SK-N-SH (cell line): ENCODE measurements around the gene SPON2. TPM values are rescaled to one million over a fixed set of nuclear protein-coding genes. Genes with fewer than 3 reads are reported as not detected.

Source experiments
- CTCF ChIA-PET: fragments of 300-600, 350-600 bp; formaldehyde crosslinking; extraction: SDS; loops from one replicate; lab custom pipeline; 2021; lab: Yijun Ruan, JAX
- POLR2A ChIA-PET: fragments of 350-600 bp; sonication (Branson Sonifier 250); formaldehyde crosslinking; extraction: SDS; loops from one replicate; lab custom pipeline; 2020; ENCODE audit warnings: antibody characterized with exemption, inconsistent platforms; lab: Yijun Ruan, JAX
- DNase-seq: peaks from one replicate; pipeline ENCODE4 v3.0.0; 2012
- H2AFZ ChIP-seq: fragments of 200-600 bp; sonication (generic); 2 replicates; pipeline ENCODE4 v1.8.1; 2016; ENCODE audit warnings: antibody characterized with exemption, mild to moderate bottlenecking, low read depth
- H3F3A ChIP-seq: fragments of 200-600 bp; sonication (generic); replicated peaks from 2 replicates; pipeline ENCODE3; 2016; ENCODE audit warnings: antibody characterized with exemption, mild to moderate bottlenecking; ENCODE audit not compliant: insufficient read depth
- H3K27ac ChIP-seq, 2 experiments: fragments of 200-500 bp in 1 of 2; fragments of 200-600 bp in 1 of 2; sonication (Bioruptor generic) in 1 of 2; sonication (generic), shearing (Covaris generic) in 1 of 2; 2 replicates each; pipeline versions ENCODE4 v1.5.1 to v1.6.1; 2014 to 2016; ENCODE audit warnings: low read depth in 2 of 2, inconsistent platforms in 1 of 2, low read length in 1 of 2, mild to moderate bottlenecking in 1 of 2, mixed read lengths in 1 of 2
- H3K27me3 ChIP-seq: fragments of 200-600 bp; sonication (generic), shearing (Covaris generic); 2 replicates; pipeline ENCODE4 v1.6.1; 2016; ENCODE audit warnings: mixed run types; ENCODE audit not compliant: insufficient read depth
- H3K36me3 ChIP-seq, 2 experiments: fragments of 200-500 bp in 1 of 2; fragments of 200-600 bp in 1 of 2; sonication (Bioruptor generic) in 1 of 2; sonication (generic) in 1 of 2; replicated peaks in 1 of 2; 2 replicates each; pipeline versions ENCODE3 to v1.5.1; 2014 to 2016; ENCODE audit warnings: low read length in 1 of 2, mild to moderate bottlenecking in 1 of 2; ENCODE audit not compliant: insufficient read depth in 2 of 2, control insufficient read depth in 1 of 2
- H3K4me1 ChIP-seq, 2 experiments: fragments of 200-500 bp in 1 of 2; fragments of 200-600 bp in 1 of 2; sonication (Bioruptor generic) in 1 of 2; sonication (generic), shearing (Covaris generic) in 1 of 2; 2 replicates each; pipeline versions ENCODE4 v1.5.1 to v1.6.1; 2014 to 2016; ENCODE audit warnings: low read depth in 1 of 2, low read length in 1 of 2, mixed run types in 1 of 2; ENCODE audit not compliant: insufficient read depth in 2 of 2, control insufficient read depth in 1 of 2
- H3K4me2 ChIP-seq: fragments of 200-600 bp; sonication (generic), shearing (Covaris generic); 2 replicates; pipeline ENCODE4 v1.6.1; 2017; ENCODE audit warnings: mixed run types
- H3K4me3 ChIP-seq, 2 experiments: fragments of 200-500 bp in 1 of 2; fragments of 200-600 bp in 1 of 2; sonication (Bioruptor generic) in 1 of 2; sonication (generic), shearing (Covaris generic) in 1 of 2; 2 replicates each; pipeline versions ENCODE4 v1.5.1 to v1.8.1; 2014 to 2016; ENCODE audit warnings: low read depth in 2 of 2, inconsistent platforms in 1 of 2, low read length in 1 of 2, mild to moderate bottlenecking in 1 of 2, mixed read lengths in 1 of 2, moderate library complexity in 1 of 2
- H3K79me2 ChIP-seq: fragments of 200-600 bp; sonication (generic); 2 replicates; pipeline ENCODE4 v1.8.1; 2017; ENCODE audit warnings: mild to moderate bottlenecking; ENCODE audit not compliant: insufficient read depth
- H3K9ac ChIP-seq: fragments of 200-600 bp; sonication (generic); 2 replicates; pipeline ENCODE4 v1.6.1; 2017; ENCODE audit warnings: mixed run types
- H3K9me2 ChIP-seq: fragments of 200-600 bp; sonication (generic); 2 replicates; pipeline ENCODE4 v1.6.1; 2017; ENCODE audit warnings: mixed run types
- H3K9me3 ChIP-seq: fragments of 200-600 bp; sonication (generic); 2 replicates; pipeline ENCODE4 v1.6.1; 2017; ENCODE audit warnings: mixed run types, mild to moderate bottlenecking, moderate library complexity
- H4K20me1 ChIP-seq: fragments of 200-600 bp; sonication (generic); 2 replicates; pipeline ENCODE4 v1.6.1; 2017; ENCODE audit warnings: mild to moderate bottlenecking, mixed run types; ENCODE audit not compliant: insufficient read depth
- CHD2 ChIP-seq: fragments of 150-350 bp; IDR thresholded peaks from 2 replicates; pipeline ENCODE4 v1.6.1; 2018; ENCODE audit warnings: low read length; ENCODE audit not compliant: partially characterized antibody
- ELF1 ChIP-seq: IDR thresholded peaks from 2 replicates; pipeline ENCODE4 v1.4.0; 2012
- EP300 ChIP-seq, 2 experiments: IDR thresholded peaks; 2 replicates each; pipeline versions ENCODE4 v1.4.0 to v1.6.1; 2012; ENCODE audit warnings: borderline replicate concordance in 1 of 2, low read depth in 1 of 2, low read length in 1 of 2
- EZH2phosphoT487 ChIP-seq: fragments of 200-600 bp; sonication (generic); IDR thresholded peaks from 2 replicates; pipeline ENCODE4 v1.6.1; 2017; ENCODE audit warnings: low read depth, mixed run types, mild to moderate bottlenecking, antibody characterized with exemption, moderate library complexity, borderline replicate concordance
- FOXM1 ChIP-seq: IDR thresholded peaks from 2 replicates; pipeline ENCODE4 v1.4.0; 2012; ENCODE audit warnings: low read depth, mild to moderate bottlenecking
- GATA2 ChIP-seq: sonication (generic); formaldehyde crosslinking; IDR thresholded peaks from 2 replicates; pipeline ENCODE4 v1.5.0; 2020; ENCODE audit warnings: mild to moderate bottlenecking, missing genetic modification reagents
- MEF2A ChIP-seq: IDR thresholded peaks from 2 replicates; pipeline ENCODE4 v1.4.0; 2012; ENCODE audit warnings: low read depth, borderline replicate concordance
- MXI1 ChIP-seq: IDR thresholded peaks from 2 replicates; pipeline ENCODE4 v1.6.1; 2012; ENCODE audit warnings: mild to moderate bottlenecking, low read depth, low read length, improper control_type of control experiment
- RAD21 ChIP-seq: IDR thresholded peaks from 2 replicates; pipeline ENCODE4 v1.6.1; 2012; ENCODE audit warnings: mild to moderate bottlenecking, low read length
- RXRA ChIP-seq: IDR thresholded peaks from 2 replicates; pipeline ENCODE4 v1.4.0; 2012; ENCODE audit warnings: low read depth, mild to moderate bottlenecking, borderline replicate concordance
- TCF12 ChIP-seq: IDR thresholded peaks from 2 replicates; pipeline ENCODE4 v1.4.0; 2012
- TEAD4 ChIP-seq: IDR thresholded peaks from 2 replicates; pipeline ENCODE4 v1.4.0; 2012; ENCODE audit warnings: mild to moderate bottlenecking, borderline replicate concordance; ENCODE audit not compliant: insufficient read depth
- USF1 ChIP-seq: IDR thresholded peaks from 2 replicates; pipeline ENCODE4 v1.4.0; 2012; ENCODE audit warnings: low read depth, borderline replicate concordance
- WGBS: methylation state at CpG from one replicate; pipeline ENCODE4 v1.1.6; 2017; ENCODE audit warnings: low lambda C conversion rate; 5-methylcytosine and 5-hydroxymethylcytosine counted together
- polyA plus RNA-seq, 3 experiments: library from polyadenylated mRNA; depleted of rRNA; stranded (reverse); fragments of >200 nt; gene quantifications; 2 replicates each; pipeline ENCODE4 v1.2.3, GENCODE V29; 2012
- TF ChIP-seq, protein P1 (sequence below): IDR thresholded peaks from 2 replicates; pipeline ENCODE4 v1.4.0; 2012; ENCODE audit warnings: low read depth
- TF ChIP-seq, protein P2 (sequence below): fragments of 150-350 bp; IDR thresholded peaks from 2 replicates; pipeline ENCODE4 v1.6.1; 2016; ENCODE audit warnings: mild to moderate bottlenecking, low read depth, low read length

The SPON2 gene
- polyA plus RNA-seq, 1 of the 3 experiments (the other 2 are of a cell fraction): 11.4 TPM

DNA sequence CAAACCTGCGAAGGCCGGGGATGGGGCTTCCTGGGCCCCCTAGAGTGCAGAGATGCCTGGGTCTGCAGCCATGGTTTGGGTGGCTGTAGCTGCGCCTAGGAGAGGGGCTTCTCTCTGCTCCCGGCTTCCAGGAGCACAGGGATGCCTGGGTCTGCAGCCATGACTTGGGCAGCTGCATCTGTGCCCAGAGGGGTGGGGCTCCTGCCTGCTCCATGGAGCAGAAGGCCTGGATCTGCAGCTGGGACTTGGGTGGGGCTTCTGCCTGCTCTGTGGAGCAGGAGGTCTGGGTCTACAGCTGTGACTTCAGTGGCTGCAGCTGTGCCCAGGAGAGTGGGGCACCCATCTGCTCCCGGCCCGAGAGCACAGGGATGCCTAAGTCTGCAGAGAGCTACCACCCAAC, 20.8 kb downstream of the SPON2 start:
- TF ChIP-seq USF1 (no peak), RAD21 (no peak), EP300 (IDR thresholded peaks at IDR 0.05; ENCODE audit: borderline replicate concordance in 1 of 2, low read depth in 1 of 2, low read length in 1 of 2) (no peak), MXI1 (no peak), FOXM1 (no peak), GATA2 (CRISPR knock-in tag) (no peak)
- TF ChIP-seq, protein P1, sequence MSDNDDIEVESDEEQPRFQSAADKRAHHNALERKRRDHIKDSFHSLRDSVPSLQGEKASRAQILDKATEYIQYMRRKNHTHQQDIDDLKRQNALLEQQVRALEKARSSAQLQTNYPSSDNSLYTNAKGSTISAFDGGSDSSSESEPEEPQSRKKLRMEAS: no peak
- CTCF ChIA-PET: interaction anchor here (0.6 to 2.7 kb wide), 4 partner anchors 16 to 114 kb away, joined by 3 to 13 read pairs (median 6); no protein-coding TSS in a partner anchor

DNA sequence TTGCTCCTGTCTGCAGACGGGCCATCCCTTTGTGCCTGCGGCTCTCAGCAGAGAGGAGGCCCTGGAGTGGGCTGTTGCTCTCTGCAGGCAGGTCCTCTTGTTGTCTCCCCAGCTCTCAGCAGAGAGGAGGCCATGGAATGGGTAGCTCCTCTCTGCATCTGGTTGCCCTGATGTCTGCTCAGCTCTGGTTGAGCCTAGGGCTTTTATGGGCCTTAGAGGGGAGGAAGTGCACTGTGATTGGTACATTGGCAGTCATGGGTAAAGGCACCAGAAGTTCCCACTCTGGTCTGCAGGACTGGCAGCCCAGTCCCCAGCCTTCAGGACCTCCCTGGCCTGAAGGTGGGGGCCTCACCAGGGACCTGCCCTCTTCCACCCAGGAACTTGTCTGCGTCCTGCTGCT, 21.5 kb downstream of the SPON2 start:
- Histone ChIP-seq H3K79me2 (no peaks in the 10 kb centered on the region), H3K4me1 (no peaks in the 10 kb centered on the region; a peak in 1 of 4 replicates), H3K9me2 (no peaks in the 10 kb centered on the region), H3K27me3 (peaks cover 5% of the 10 kb centered on the region; the same call in 1 of the 2 replicates), H3K9ac (no peak overlapping the region), H3K27ac (no peak overlapping the region), H2AFZ (no peak overlapping the region), H3K9me3 (no peaks in the 10 kb centered on the region), H3K4me2 (no peak overlapping the region), H3K36me3 (no peaks in the 10 kb centered on the region), H3F3A (no peaks in the 10 kb centered on the region), H3K4me3 (no peak overlapping the region), H4K20me1 (no peaks in the 10 kb centered on the region)
- no CpG with 5 or more reads among the region's 3 CpGs for WGBS
- DNase-seq: no peak
- ChIA-PET POLR2A (no interaction called here), CTCF (interaction anchor here (0.9 to 2.7 kb wide), 3 partner anchors 13 to 21 kb away, joined by 3 to 13 read pairs (median 4); no protein-coding TSS in a partner anchor)
- no peak for TF ChIP-seq TEAD4
- no peak for TF ChIP-seq MEF2A
- TF ChIP-seq TCF12: no peak

More for the DNA sequence above, 20.8 kb downstream of the SPON2 start:
- 83% methylated on average over 2 of the region's 6 CpGs for WGBS
- Histone ChIP-seq H3K36me3 (no peaks in the 10 kb centered on the region), H3K27ac (no peak overlapping the region), H3K79me2 (no peaks in the 10 kb centered on the region), H3K4me3 (no peak overlapping the region), H3K9ac (no peak overlapping the region), H2AFZ (no peak overlapping the region), H4K20me1 (no peaks in the 10 kb centered on the region), H3K4me1 (no peaks in the 10 kb centered on the region; a peak in 1 of 4 replicates), H3K27me3 (peaks cover 5% of the 10 kb centered on the region; the same call in 1 of the 2 replicates), H3K4me2 (no peak overlapping the region), H3F3A (no peaks in the 10 kb centered on the region), H3K9me2 (no peaks in the 10 kb centered on the region), H3K9me3 (no peaks in the 10 kb centered on the region)
- POLR2A ChIA-PET: no interaction called here
- DNase-seq: no peak

- POLR2A ChIA-PET: no interaction called here
- no peak overlapping the region for H3K27ac ChIP-seq
- CTCF ChIA-PET: interaction anchor here (0.6 kb wide), 1 partner anchor 10 kb away, joined by 3 read pairs; no protein-coding TSS in a partner anchor
- H3F3A ChIP-seq: no peaks in the 10 kb centered on the region
- no peaks in the 10 kb centered on the region for H3K9me2 ChIP-seq
- no peak overlapping the region for H2AFZ ChIP-seq
- no peak overlapping the region for H3K9ac ChIP-seq
- DNase-seq: no peak
- H3K79me2 ChIP-seq: no peaks in the 10 kb centered on the region
- H3K4me2 ChIP-seq: no peak overlapping the region
- no peaks in the 10 kb centered on the region for H3K9me3 ChIP-seq
- H3K4me3 ChIP-seq: no peak overlapping the region
- 50% methylated on average over 1 of the region's 1 CpG for WGBS
- H3K27me3 ChIP-seq: peaks cover 27% of the 10 kb centered on the region; the same call in 1 of the 2 replicates
- H3K36me3 ChIP-seq: no peaks in the 10 kb centered on the region
- no peaks in the 10 kb centered on the region for H4K20me1 ChIP-seq
- peaks cover 0 to 2% of the 10 kb centered on the region in 2 experiments; a peak in 1 of 4 replicates for H3K4me1 ChIP-seq
- no peak for TF ChIP-seq CHD2
- no peak for TF ChIP-seq EZH2phosphoT487
- no peak for TF ChIP-seq TEAD4
- no peak for TF ChIP-seq ELF1
- TF ChIP-seq, protein P2, sequence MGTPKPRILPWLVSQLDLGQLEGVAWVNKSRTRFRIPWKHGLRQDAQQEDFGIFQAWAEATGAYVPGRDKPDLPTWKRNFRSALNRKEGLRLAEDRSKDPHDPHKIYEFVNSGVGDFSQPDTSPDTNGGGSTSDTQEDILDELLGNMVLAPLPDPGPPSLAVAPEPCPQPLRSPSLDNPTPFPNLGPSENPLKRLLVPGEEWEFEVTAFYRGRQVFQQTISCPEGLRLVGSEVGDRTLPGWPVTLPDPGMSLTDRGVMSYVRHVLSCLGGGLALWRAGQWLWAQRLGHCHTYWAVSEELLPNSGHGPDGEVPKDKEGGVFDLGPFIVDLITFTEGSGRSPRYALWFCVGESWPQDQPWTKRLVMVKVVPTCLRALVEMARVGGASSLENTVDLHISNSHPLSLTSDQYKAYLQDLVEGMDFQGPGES: no peak
- no peak for TF ChIP-seq RXRA
- TF ChIP-seq USF1: no peak
These were observed 32.5 kb downstream of the SPON2 start for GRCh38 chr4:1139860-1140259.
